AML-193 (cell line): Measurements from ENCODE around the gene PSMB3.

ENCODE experiments used
- DNase-seq, 2 experiments: peaks; one replicate each; lab custom pipeline; 2025; lab: John Stamatoyannopoulos, UW

PSMB3 gene

DNA sequence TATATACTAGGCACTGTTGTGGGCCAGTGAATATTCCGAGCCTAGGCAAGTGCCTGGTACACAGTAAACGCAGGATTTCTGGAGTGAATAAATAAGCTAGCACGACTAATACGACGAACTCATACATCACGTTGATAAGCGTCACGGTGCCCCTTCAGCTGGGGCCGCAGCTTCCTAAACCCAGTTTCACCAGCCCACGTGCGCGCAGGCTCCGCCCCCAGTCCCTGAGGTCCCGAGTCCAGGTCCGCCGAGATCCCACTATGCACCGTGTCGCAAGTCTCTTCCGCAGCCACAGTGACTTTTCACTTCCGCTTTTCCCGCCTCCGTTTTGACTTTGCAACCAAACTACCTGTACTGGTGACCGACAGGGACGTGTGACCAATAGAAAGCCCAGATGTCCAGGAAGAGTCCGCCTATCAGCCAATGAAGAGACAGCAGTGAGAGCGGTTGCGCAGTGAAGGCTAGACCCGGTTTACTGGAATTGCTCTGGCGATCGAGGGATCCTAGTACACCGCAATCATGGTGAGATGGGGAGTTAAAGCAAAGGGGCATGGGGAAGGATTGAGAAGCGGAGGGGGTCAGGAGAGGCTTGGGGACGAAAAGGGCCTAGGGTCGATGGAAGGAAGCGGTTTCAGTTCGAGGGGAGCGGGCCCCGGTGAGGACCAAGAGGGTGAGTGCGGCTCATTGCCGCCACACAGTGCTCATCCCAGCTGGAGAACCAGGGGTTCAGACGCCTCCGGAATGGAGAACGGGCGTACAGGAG is at the start of gene PSMB3:
Gene PSMB3 (plus strand): TSS at position 434 of the 763 bp plus-strand sequence. CDS start 86 bp downstream, at position 520.
- DNase-seq = peak; percentile 100

GRCh38 chr17:38702916-38703741 is 49.4 kb upstream of the PSMB3 start:
- peak; percentile 41 to 62 for DNase-seq

GRCh38 chr17:38703742-38704605 is 48.6 kb upstream of the PSMB3 start:
- DNase-seq = peak; percentile 53 to 62

- peak; percentile 61 to 67 for DNase-seq
Observed at GRCh38 chr17:38704606-38705522, 47.7 kb upstream of the PSMB3 start, which contains the start of gene MLLT6. MLLT6 (plus strand) TSS chr17:38705273; CDS start chr17:38705633, 360 bp downstream.

DNA sequence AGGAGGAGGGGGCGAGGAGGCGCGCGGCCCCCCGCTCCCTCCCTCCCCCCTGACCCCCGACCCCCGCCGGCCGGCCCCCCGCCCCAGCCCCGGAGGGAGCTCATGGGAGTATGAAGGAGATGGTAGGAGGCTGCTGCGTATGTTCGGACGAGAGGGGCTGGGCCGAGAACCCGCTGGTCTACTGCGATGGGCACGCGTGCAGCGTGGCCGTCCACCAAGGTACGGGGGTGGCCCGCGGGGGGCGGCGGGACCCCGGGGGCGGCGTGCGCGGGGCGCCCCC is 47.1 kb upstream of the PSMB3 start:
- no peak for DNase-seq

GRCh38 chr17:38705803-38706504 is 46.6 kb upstream of the PSMB3 start:
- DNase-seq = no peak

DNA sequence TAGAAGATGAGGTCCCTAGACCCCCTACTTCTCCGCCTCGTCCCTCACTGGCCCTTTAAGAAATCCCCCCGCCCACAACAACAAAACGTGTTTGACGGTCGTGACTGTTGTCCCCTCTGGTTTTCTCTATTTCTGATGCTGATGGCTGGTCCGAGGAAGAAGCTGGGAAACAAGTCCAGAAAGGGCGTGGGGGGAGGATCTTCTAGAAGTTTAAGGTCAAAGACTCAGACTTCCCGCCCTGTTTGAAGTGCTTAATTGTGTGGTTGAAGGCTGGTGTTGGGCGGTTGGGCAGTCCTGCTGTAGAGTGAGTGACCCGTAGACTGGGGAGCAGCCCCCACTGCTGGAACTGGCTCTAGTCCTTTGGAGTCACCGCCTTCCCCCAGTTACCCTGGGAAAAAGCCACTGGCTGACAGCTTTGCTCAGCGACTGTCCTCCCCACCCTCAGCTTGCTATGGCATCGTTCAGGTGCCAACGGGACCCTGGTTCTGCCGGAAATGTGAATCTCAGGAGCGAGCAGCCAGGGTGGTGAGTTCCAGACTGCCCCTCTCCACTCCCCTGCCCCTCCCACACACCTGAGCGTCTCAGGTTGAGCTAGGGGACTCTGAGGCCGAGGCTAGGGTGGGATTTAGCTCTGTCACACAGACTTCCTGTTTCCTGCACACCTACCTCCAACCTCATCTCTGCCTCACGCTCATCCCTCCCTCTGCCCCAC is 45.9 kb upstream of the PSMB3 start:
- DNase-seq = no peak

DNA sequence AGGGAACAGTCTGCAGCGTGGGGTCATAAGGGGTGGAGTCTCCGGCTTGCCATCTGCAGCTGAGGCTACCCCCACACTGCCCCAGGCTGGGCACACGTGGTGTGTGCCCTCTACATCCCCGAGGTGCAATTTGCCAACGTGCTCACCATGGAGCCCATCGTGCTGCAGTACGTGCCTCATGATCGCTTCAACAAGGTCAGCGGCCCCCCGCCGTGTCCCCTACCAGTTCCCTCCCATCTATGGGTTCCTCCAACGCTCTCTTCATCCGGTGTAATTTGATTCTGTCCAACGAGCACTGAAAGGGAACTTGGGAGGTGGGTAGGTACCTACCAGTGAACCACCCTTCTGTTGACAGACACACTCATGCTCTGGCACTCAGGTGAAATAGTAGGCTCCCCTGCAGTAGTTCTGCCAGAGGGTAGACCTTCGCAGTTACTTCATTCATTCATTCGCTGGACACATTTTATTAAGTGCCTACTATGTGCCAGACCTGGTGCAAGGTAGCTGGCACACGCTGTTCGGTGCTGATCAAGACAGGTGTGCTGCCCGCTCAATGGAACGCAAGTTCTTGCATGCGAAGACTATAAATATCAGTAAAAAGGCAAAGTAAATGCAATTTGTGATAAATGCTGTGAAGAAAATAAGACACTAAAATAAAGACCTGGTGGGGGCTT is 44.7 kb upstream of the PSMB3 start:
- no peak for DNase-seq

- no peak for DNase-seq
Observed at GRCh38 chr17:38709104-38709820, 43.3 kb upstream of the PSMB3 start.

DNA sequence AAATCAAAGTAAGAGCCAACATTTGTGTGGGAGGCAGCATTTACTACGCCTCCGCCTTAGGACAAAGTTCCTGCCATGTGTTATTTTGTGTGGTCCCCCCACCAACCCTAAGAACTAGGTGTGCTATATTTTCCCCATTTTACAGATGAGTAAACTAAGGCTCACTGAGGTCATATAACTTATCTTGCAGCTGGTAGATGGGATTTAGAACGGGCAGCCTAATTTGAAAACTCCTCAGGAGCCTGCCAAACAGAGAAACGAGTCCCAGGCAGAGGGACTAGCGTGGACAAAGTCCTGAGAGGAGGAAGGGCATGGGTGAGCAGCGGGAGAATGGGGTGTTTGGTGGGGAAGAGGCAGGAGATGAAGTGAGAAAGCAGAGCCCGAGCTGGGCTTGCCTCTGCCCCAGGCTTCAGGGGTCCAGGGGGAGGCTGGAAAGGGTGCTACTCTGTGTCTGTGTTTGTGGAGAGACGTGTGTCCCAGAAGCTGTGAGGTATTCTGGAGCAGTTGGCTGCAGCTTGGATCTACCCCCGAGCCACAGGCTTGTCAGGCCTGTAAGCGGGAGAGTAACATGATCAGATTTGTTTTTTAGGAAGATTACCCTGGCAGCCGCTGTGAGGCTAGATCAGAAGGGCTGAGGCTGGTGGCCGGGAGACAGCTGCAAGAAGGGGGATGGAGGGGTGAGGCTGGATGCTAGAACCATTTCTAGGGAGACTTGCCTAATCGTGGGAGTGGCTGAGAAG is 42.5 kb upstream of the PSMB3 start:
- no peak for DNase-seq

DNA sequence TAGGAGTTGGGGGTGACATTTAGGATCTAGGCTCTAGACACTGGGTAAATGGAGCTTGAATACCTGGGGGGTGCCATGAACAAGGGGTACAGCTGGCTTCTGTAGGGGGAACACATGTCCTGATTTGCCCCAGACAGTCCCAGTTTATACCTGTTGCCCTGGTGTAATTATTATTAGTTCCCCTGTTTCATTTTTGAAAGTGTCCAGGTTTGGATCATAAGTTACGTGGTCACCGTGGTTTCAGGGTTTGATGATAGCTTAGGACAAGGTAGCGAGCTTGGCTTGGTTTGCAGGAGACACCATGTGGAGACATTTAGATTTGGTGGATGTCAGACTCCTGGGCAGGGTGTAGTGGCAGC is 42.0 kb upstream of the PSMB3 start:
- DNase-seq = no peak

DNA sequence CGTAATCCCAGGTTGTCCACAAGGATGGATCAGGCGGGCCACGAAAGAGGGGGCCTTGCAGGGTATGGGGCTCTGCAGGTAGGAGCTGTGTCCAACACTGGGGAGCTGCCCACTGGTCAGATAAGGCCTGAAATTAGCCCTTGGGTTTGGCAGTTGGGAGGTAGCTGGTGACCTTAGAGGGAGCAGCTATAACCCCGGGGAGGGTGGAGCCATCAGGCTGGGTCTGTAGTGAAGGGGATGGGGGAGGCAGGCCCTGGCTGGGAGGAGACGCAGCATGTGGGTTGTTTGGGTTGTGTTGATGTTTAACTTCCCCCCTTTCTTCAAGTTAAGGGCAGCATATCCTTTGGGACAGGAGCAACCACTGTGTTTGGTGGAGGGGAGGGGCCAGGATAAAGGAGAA is 41.6 kb upstream of the PSMB3 start:
- DNase-seq = no peak

DNA sequence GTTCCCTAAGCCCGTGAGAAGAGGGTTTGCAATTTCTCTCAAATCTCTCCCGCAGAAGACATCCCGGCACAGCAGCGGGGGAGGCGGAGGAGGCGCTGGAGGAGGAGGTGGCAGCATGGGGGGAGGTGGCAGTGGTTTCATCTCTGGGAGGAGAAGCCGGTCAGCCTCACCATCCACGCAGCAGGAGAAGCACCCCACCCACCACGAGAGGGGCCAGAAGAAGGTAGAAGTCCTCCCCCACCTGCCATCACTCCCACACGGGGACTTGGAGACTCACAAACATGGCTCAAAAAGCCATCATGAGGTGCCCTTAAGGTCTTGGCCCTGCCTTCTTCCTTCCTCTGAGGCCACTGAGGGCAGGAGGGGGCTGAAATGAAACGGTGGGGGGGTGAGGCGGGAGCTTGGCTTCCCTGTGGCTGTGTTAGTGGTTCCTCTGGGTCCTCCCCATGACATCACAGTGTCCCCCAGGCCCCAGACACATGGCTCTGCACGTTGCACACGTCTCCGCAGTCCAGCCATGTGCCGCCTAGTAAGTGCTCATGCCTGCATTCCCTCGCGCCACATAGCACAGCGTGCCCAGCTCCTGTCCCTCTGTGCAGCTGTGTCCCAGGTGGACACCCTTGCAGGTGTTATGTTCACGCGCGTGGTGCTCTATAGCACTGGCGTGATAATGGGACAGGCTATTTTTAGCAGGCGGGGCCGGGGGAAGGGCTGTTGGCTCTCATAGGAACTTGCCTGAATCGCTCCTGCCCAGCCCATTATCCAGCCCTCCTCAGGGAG is 40.6 kb upstream of the PSMB3 start:
- DNase-seq = no peak

DNA sequence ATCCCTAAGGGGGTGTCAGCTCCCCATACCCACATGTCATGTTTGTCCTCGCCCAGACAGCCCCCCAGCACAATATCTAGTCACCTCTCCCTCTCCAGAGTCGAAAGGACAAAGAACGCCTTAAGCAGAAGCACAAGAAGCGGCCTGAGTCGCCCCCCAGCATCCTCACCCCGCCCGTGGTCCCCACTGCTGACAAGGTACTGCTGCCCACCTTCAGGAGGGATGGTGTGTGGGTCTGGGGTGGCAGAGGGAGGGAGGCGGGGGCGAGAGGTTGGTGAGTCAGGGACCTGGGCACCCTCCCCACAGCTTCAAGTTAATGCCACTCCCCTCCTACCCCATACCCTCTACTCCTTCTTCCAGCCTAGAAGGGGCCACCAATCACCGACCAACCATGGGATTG is 39.9 kb upstream of the PSMB3 start:
- no peak for DNase-seq

DNA sequence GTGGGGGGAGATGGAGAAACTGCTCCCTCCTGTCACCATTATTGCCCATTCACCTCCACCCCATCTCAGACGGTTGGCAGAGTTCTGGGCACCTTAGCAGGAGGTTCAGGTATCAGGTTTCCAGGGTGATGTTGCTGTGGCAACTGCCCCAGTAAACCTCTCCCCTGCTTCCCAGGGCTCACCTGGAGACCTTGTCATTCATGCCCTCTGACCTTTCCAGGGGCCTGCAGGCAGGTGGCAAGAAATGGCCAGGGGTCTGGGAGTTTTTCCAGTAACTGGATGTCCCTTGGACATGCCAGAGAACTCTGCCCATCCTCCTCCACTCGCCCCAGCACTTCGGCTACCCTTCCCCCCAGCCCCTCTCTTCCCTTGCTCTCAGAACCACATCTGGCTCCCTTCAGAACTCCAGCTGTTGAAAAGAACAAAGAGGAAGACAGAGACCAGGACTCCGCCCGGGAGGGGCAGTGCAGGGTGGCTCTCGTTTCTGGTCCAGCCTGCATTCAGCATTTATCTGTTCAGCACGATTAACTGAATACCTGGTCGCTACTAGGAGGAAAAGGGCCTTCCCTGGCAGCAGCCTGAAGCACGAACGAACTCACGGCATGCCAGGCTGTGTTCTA is 39.0 kb upstream of the PSMB3 start:
- DNase-seq = no peak

- DNase-seq = no peak
Observed at GRCh38 chr17:38715216-38715943, 37.2 kb upstream of the PSMB3 start.
